ENCODE data around the gene KIF26B. TPM values are rescaled to one million over a fixed set of nuclear protein-coding genes. Genes with fewer than 3 reads are reported as not detected.

KIF26B gene
- total RNA-seq, 1 donor from 2014 or later: 5.1 TPM

DNA sequence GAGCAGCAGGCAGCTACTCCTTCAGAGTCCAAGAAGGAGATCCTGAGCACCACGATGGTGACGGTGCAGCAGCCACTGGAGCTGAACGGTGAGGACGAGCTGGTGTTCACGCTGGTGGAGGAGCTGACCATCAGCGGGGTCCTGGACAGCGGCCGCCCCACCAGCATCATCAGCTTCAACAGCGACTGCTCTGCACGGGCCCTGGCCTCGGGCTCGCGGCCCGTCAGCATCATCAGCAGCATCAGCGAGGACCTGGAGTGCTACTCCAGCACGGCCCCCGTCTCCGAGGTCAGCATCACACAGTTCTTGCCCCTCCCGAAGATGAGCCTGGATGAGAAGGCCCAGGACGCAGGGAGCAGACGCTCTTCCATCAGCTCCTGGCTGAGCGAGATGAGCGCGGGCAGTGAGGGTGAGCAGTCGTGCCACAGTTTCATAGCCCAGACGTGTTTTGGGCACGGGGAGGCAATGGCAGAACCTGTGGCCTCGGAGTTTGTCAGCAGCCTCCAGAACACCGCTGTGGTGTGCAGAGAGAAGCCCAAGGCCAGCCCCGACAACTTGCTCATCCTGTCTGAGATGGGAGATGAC lies 531.8 kb downstream of the KIF26B start:
- Mint-ChIP-seq H3K27me3 (peaks cover 12% of the 10 kb centered on the region), H3K9me3 (ENCODE audit: low read depth) (no peaks in the 10 kb centered on the region), H3K36me3 (ENCODE audit: insufficient read depth) (peaks cover 1% of the 10 kb centered on the region), H3K4me3 (ENCODE audit: low read depth) (no peak overlapping the region), H3K27ac (no peak overlapping the region), H3K4me1 (ENCODE audit: low read depth) (peaks cover 6% of the 10 kb centered on the region)
- TF ChIP-seq, protein P1, sequence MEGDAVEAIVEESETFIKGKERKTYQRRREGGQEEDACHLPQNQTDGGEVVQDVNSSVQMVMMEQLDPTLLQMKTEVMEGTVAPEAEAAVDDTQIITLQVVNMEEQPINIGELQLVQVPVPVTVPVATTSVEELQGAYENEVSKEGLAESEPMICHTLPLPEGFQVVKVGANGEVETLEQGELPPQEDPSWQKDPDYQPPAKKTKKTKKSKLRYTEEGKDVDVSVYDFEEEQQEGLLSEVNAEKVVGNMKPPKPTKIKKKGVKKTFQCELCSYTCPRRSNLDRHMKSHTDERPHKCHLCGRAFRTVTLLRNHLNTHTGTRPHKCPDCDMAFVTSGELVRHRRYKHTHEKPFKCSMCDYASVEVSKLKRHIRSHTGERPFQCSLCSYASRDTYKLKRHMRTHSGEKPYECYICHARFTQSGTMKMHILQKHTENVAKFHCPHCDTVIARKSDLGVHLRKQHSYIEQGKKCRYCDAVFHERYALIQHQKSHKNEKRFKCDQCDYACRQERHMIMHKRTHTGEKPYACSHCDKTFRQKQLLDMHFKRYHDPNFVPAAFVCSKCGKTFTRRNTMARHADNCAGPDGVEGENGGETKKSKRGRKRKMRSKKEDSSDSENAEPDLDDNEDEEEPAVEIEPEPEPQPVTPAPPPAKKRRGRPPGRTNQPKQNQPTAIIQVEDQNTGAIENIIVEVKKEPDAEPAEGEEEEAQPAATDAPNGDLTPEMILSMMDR (IDR thresholded peaks at IDR 0.05; ENCODE audit: unreplicated experiment): no peak
- no peak for DNase-seq (ENCODE audit: low spot score, unreplicated experiment)

DNA sequence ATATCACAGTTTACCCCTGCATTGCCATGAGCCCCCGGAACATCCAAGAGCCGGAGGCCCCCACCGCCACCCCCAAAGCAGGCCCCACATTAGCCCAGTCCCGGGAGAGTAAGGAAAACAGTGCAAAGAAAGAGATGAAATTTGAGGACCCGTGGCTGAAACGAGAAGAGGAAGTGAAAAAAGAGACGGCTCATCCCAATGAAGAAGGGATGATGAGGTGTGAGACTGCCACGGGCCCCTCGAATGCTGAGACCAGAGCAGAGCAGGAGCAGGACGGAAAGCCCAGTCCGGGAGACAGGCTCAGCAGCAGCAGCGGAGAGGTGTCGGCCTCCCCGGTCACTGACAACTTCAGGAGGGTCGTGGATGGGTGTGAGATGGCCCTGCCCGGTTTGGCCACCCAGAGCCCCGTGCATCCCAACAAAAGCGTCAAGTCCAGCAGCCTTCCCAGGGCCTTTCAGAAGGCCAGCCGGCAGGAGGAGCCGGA lies 532.4 kb downstream of the KIF26B start:
- no peak for DNase-seq (ENCODE audit: low spot score, unreplicated experiment)
- Mint-ChIP-seq H3K36me3 (ENCODE audit: insufficient read depth) (peaks cover 1% of the 10 kb centered on the region), H3K4me3 (ENCODE audit: low read depth) (no peak overlapping the region), H3K4me1 (ENCODE audit: low read depth) (peaks cover 6% of the 10 kb centered on the region), H3K9me3 (ENCODE audit: low read depth) (no peaks in the 10 kb centered on the region), H3K27ac (peak overlapping the region; percentile 1), H3K27me3 (peaks cover 12% of the 10 kb centered on the region)
- TF ChIP-seq, protein P1 (IDR thresholded peaks at IDR 0.05; ENCODE audit: unreplicated experiment): no peak

DNA sequence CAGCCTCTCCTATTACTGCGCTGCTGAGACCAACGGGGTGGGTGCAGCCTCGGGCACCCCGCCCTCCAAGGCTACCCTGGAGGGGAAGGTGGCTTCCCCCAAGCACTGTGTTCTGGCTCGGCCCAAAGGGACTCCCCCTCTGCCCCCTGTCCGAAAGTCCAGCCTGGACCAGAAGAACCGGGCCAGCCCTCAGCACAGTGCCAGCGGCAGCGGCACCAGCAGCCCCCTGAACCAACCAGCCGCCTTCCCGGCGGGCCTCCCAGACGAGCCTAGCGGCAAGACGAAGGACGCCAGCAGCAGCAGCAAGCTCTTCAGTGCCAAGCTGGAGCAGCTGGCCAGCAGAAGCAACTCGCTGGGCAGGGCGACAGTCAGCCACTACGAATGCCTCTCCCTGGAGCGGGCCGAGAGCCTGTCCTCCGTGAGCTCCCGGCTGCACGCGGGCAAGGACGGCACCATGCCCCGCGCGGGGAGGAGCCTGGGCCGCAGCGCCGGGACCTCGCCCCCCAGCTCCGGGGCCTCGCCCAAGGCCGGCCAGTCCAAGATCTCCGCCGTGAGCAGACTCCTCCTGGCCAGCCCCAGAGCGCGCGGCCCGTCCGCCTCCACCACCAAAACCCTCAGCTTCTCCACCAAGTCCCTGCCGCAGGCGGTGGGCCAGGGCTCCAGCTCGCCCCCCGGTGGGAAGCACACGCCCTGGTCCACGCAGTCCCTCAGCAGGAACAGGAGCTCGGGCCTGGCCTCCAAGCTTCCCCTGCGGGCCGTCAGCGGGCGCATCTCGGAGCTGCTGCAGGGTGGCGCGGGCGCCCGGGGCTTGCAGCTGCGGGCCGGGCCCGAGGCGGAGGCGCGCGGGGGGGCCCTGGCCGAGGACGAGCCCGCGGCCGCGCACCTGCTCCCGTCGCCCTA lies 533.1 kb downstream of the KIF26B start:
- Mint-ChIP-seq H3K36me3 (ENCODE audit: insufficient read depth) (peaks cover 1% of the 10 kb centered on the region), H3K9me3 (ENCODE audit: low read depth) (no peaks in the 10 kb centered on the region), H3K4me1 (ENCODE audit: low read depth) (peaks cover 6% of the 10 kb centered on the region), H3K4me3 (ENCODE audit: low read depth) (no peak overlapping the region), H3K27me3 (peaks cover 10% of the 10 kb centered on the region), H3K27ac (no peak overlapping the region)
- DNase-seq (ENCODE audit: low spot score, unreplicated experiment): no peak
- TF ChIP-seq, protein P1 (IDR thresholded peaks at IDR 0.05; ENCODE audit: unreplicated experiment): peak; percentile 17

DNA sequence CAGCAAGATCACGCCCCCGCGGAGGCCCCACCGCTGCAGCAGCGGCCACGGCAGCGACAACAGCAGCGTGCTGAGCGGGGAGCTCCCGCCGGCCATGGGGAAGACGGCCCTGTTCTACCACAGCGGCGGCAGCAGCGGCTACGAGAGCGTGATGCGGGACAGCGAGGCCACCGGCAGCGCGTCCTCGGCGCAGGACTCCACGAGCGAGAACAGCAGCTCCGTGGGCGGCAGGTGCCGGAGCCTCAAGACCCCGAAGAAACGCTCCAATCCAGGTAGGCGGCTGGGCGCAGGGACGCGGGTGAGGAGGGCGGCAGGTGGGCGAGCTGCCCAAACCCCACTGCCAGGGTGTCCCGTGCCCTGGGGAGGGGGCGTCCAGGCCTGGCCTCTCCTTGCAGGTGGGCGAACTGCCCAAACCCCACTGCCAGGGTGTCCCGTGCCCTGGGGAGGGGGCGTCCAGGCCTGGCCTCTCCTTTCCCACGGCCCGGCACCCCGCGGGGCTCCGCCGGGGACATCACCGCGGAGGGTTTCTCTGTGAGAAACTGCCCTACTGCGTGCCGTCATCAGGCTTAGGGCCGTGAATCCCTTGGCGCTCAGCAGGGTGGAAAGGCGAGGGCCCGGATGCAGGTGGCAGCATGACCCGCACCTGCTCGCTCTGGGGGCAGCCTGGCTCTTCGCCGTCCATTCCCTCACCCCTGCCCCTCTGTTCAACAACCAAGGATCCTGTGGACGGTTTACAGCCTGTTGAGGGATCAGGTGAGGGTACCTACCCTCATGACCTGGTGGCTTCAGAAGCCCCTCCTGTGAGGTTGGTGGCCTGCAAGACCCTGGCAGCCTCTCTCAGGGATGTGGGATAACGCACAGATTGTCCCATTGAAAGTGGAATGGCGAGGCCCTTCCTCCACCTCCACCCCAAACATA lies 534.0 kb downstream of the KIF26B start:
- no peak for DNase-seq (ENCODE audit: low spot score, unreplicated experiment)
- H3K36me3 Mint-ChIP-seq (ENCODE audit: insufficient read depth): peaks cover 1% of the 10 kb centered on the region

More for the DNA sequence above, 534.0 kb downstream of the KIF26B start:
- H3K27ac Mint-ChIP-seq: no peak overlapping the region
- no peaks in the 10 kb centered on the region for H3K9me3 Mint-ChIP-seq (ENCODE audit: low read depth)
- H3K27me3 Mint-ChIP-seq: peaks cover 10% of the 10 kb centered on the region
- H3K4me3 Mint-ChIP-seq (ENCODE audit: low read depth): no peak overlapping the region
- peaks cover 12% of the 10 kb centered on the region for H3K4me1 Mint-ChIP-seq (ENCODE audit: low read depth)
- TF ChIP-seq, protein P1 (IDR thresholded peaks at IDR 0.05; ENCODE audit: unreplicated experiment): no peak

Measured in progenitor cell of endocrine pancreas (in vitro differentiated cells).